Measurements from ENCODE around the gene FUOM.

FUOM gene

DNA sequence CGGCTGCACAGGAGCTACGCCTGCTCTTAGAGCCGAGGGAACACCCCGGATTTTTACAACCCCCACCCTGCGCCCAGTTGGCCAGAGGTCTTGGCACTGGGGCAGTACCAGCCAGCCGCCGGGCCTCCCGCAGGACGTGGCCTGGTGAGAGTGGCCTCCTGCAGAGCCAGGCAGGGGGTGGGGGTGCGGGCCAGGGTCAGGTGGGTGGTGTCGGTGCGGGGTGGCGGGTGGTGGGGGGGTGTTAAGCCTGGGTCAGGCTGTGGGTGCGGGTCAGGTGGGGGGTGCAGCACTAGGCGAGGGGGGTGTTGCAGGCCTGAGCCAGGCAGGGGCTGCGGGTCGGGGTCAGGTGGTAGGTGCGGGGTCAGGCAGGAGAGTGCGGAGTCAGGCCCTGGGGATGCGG, 14.7 kb upstream of the FUOM start:
- TF ChIP-seq ZBTB7A (IDR thresholded peaks at IDR 0.05; ENCODE audit: low read depth) (no peak), YY1 (IDR thresholded peaks at IDR 0.05; ENCODE audit: low read depth) (no peak), NFIC (IDR thresholded peaks at IDR 0.05) (peak; percentile 26; the same call in 1 of the 2 replicates), TEAD4 (IDR thresholded peaks at IDR 0.05) (no peak)

GRCh38 chr10:133370030-133370786, 12.4 kb upstream of the FUOM start:
- TF ChIP-seq, protein P1, sequence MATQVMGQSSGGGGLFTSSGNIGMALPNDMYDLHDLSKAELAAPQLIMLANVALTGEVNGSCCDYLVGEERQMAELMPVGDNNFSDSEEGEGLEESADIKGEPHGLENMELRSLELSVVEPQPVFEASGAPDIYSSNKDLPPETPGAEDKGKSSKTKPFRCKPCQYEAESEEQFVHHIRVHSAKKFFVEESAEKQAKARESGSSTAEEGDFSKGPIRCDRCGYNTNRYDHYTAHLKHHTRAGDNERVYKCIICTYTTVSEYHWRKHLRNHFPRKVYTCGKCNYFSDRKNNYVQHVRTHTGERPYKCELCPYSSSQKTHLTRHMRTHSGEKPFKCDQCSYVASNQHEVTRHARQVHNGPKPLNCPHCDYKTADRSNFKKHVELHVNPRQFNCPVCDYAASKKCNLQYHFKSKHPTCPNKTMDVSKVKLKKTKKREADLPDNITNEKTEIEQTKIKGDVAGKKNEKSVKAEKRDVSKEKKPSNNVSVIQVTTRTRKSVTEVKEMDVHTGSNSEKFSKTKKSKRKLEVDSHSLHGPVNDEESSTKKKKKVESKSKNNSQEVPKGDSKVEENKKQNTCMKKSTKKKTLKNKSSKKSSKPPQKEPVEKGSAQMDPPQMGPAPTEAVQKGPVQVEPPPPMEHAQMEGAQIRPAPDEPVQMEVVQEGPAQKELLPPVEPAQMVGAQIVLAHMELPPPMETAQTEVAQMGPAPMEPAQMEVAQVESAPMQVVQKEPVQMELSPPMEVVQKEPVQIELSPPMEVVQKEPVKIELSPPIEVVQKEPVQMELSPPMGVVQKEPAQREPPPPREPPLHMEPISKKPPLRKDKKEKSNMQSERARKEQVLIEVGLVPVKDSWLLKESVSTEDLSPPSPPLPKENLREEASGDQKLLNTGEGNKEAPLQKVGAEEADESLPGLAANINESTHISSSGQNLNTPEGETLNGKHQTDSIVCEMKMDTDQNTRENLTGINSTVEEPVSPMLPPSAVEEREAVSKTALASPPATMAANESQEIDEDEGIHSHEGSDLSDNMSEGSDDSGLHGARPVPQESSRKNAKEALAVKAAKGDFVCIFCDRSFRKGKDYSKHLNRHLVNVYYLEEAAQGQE (IDR thresholded peaks at IDR 0.05; ENCODE audit: low read depth) = no peak
- no peak for TF ChIP-seq RAD21 (IDR thresholded peaks at IDR 0.05; ENCODE audit: low read depth)
- TF ChIP-seq ZBTB7A (IDR thresholded peaks at IDR 0.05; ENCODE audit: low read depth) = no peak
- TF ChIP-seq TEAD4 (IDR thresholded peaks at IDR 0.05) = no peak
- no peak for TF ChIP-seq CEBPB (IDR thresholded peaks at IDR 0.05)

DNA sequence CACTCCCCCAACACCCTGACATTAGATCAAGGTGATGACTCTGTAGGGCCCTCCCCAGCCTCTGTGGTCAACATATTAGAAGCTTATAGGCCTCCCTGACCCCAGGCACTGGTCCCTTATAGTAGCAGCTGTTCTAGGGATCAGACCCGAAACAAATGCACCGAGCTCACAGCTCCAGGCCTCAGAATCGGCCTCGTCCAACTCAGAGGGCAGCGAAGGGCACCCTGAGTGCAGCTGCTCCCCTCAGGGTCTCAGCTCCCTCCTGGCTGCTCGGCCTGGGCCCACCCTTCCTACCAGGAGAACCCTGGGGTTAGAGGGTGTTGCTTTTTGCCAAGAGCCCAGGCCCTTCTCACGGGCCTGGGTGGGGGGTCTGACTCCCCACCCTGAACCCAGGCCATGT, 10.3 kb upstream of the FUOM start:
- no peak for TF ChIP-seq TEAD4 (IDR thresholded peaks at IDR 0.05)
- TF ChIP-seq, protein P1 (IDR thresholded peaks at IDR 0.05; ENCODE audit: low read depth) = no peak
- TF ChIP-seq NFIC (IDR thresholded peaks at IDR 0.05) = no peak
- TF ChIP-seq CEBPB (IDR thresholded peaks at IDR 0.05) = no peak
- TF ChIP-seq USF1 (IDR thresholded peaks at IDR 0.05) = no peak
- no peak for TF ChIP-seq TCF12 (IDR thresholded peaks at IDR 0.05; ENCODE audit: low read depth)
- no peak for TF ChIP-seq MAX (IDR thresholded peaks at IDR 0.05)
- no peak for TF ChIP-seq EGR1 (IDR thresholded peaks at IDR 0.05)
- no peak for TF ChIP-seq YY1 (IDR thresholded peaks at IDR 0.05; ENCODE audit: low read depth)
- no peak for TF ChIP-seq RAD21 (IDR thresholded peaks at IDR 0.05; ENCODE audit: low read depth)

- TF ChIP-seq NFIC (IDR thresholded peaks at IDR 0.05) (no peak), TEAD4 (IDR thresholded peaks at IDR 0.05) (no peak), TCF12 (IDR thresholded peaks at IDR 0.05; ENCODE audit: low read depth) (no peak)
- TF ChIP-seq, protein P1 (IDR thresholded peaks at IDR 0.05; ENCODE audit: low read depth) = no peak
These were observed 8.9 kb upstream of the FUOM start for GRCh38 chr10:133366751-133367150.

DNA sequence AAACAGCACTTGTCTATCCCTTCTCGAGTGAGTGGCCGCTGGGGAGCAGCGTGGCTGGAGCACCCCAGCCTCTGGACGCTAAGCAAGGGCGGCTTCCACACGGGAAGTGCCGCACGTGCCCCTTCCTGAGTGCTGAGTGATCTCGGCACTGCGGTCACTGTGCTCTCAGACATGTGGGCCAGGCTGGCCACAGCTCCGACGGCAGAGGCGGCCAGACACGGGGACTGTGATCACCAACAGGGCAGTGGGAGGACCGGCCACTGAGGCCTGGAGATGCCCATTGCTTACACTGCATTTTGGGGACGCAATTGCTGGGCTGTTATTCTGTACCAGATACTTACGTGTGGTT, 8.3 kb upstream of the FUOM start:
- TF ChIP-seq CREB1 (IDR thresholded peaks at IDR 0.05; ENCODE audit: low read depth) = no peak
- no peak for TF ChIP-seq TAF1 (IDR thresholded peaks at IDR 0.05; ENCODE audit: low read depth)
- TF ChIP-seq EP300 (IDR thresholded peaks at IDR 0.05; ENCODE audit: borderline replicate concordance) = no peak
- no peak for TF ChIP-seq ZBTB7A (IDR thresholded peaks at IDR 0.05; ENCODE audit: low read depth)
- no peak for TF ChIP-seq TEAD4 (IDR thresholded peaks at IDR 0.05)
- no peak for TF ChIP-seq CEBPB (IDR thresholded peaks at IDR 0.05)
- TF ChIP-seq YY1 (IDR thresholded peaks at IDR 0.05; ENCODE audit: low read depth) = no peak
- TF ChIP-seq MAX (IDR thresholded peaks at IDR 0.05) = no peak
- no peak for TF ChIP-seq FOXM1 (IDR thresholded peaks at IDR 0.05; ENCODE audit: borderline replicate concordance, low read depth)
- TF ChIP-seq EGR1 (IDR thresholded peaks at IDR 0.05) = no peak
- TF ChIP-seq NFIC (IDR thresholded peaks at IDR 0.05) = no peak
- no peak for TF ChIP-seq TCF12 (IDR thresholded peaks at IDR 0.05; ENCODE audit: low read depth)
- TF ChIP-seq, protein P1 (IDR thresholded peaks at IDR 0.05; ENCODE audit: low read depth) = no peak
- no peak for TF ChIP-seq RAD21 (IDR thresholded peaks at IDR 0.05; ENCODE audit: low read depth)
- no peak for TF ChIP-seq USF1 (IDR thresholded peaks at IDR 0.05)

Measured in Ishikawa (cell line).